GM23248 (cell line): ENCODE measurements around the gene PLEKHH1. TPM values are rescaled to one million over a fixed set of nuclear protein-coding genes. Genes with fewer than 3 reads are reported as not detected.

Experiments used
- DNase-seq: peaks from one replicate; pipeline ENCODE4 v3.0.0-alpha.2; 2015
- H2AFZ ChIP-seq: fragments of 200-600 bp; sonication (generic); 2 replicates; pipeline ENCODE4 v1.6.1; 2016; ENCODE audit warnings: antibody characterized with exemption
- H3F3A ChIP-seq: fragments of 200-600 bp; sonication (generic); 2 replicates; pipeline ENCODE4 v1.6.1; 2016; ENCODE audit warnings: mild to moderate bottlenecking, antibody characterized with exemption, mixed run types; ENCODE audit not compliant: insufficient read depth
- H3K27ac ChIP-seq: fragments of 200-600 bp; sonication (generic); 2 replicates; pipeline ENCODE4 v1.5.1; 2016; ENCODE audit warnings: mild to moderate bottlenecking
- H3K27me3 ChIP-seq: fragments of 200-600 bp; sonication (generic); replicated peaks from 2 replicates; pipeline ENCODE4 v1.6.1; 2016; ENCODE audit warnings: mild to moderate bottlenecking; ENCODE audit not compliant: insufficient read depth
- H3K36me3 ChIP-seq: fragments of 200-600 bp; sonication (generic); 2 replicates; pipeline ENCODE4 v1.6.1; 2016; ENCODE audit warnings: low read depth, mild to moderate bottlenecking
- H3K4me1 ChIP-seq: fragments of 200-600 bp; sonication (generic); 2 replicates; pipeline ENCODE4 v1.6.1; 2016; ENCODE audit warnings: mild to moderate bottlenecking; ENCODE audit not compliant: insufficient read depth
- H3K4me2 ChIP-seq: fragments of 200-600 bp; sonication (generic); one replicate; pipeline ENCODE4 v1.6.1; 2016; ENCODE audit warnings: mild to moderate bottlenecking; ENCODE audit not compliant: unreplicated experiment
- H3K4me3 ChIP-seq: fragments of 200-600 bp; sonication (generic); 2 replicates; pipeline ENCODE4 v1.5.1; 2016; ENCODE audit warnings: mild to moderate bottlenecking
- H3K79me2 ChIP-seq: fragments of 200-600 bp; sonication (generic); 2 replicates; pipeline ENCODE4 v1.6.1; 2016; ENCODE audit warnings: mild to moderate bottlenecking; ENCODE audit not compliant: insufficient read depth
- H3K9ac ChIP-seq: fragments of 200-600 bp; sonication (generic); 2 replicates; pipeline ENCODE4 v1.6.1; 2016; ENCODE audit warnings: mild to moderate bottlenecking
- H3K9me2 ChIP-seq: fragments of 200-600 bp; sonication (generic); 2 replicates; pipeline ENCODE4 v1.6.1; 2016; ENCODE audit warnings: mixed run types, mild to moderate bottlenecking, moderate library complexity; ENCODE audit not compliant: insufficient read depth
- H3K9me3 ChIP-seq: fragments of 200-600 bp; sonication (generic); one replicate; pipeline ENCODE4 v1.6.1; 2017; ENCODE audit warnings: low read depth
- H4K20me1 ChIP-seq: fragments of 200-600 bp; sonication (generic); 2 replicates; pipeline ENCODE4 v1.6.0; 2016; ENCODE audit not compliant: insufficient read depth
- EZH2 ChIP-seq: fragments of 200-600 bp; sonication (generic); IDR thresholded peaks from 2 replicates; pipeline ENCODE4 v1.6.1; 2018; ENCODE audit warnings: antibody characterized with exemption, mild to moderate bottlenecking; ENCODE audit not compliant: insufficient read depth, poor library complexity, severe bottlenecking
- EZH2phosphoT487 ChIP-seq: fragments of 200-600 bp; sonication (generic); IDR thresholded peaks from 2 replicates; pipeline ENCODE4 v1.6.1; 2018; ENCODE audit warnings: antibody characterized with exemption, moderate library complexity, mild to moderate bottlenecking, low read depth; ENCODE audit not compliant: insufficient read depth
- WGBS, 2 experiments: methylation state at CpG; one replicate each; pipeline ENCODE4 v1.1.6; 2015 to 2017; ENCODE audit warnings: low lambda C conversion rate in 2 of 2, low coverage in 1 of 2; ENCODE audit errors: missing lambda C conversion rate in 2 of 2; 5-methylcytosine and 5-hydroxymethylcytosine counted together
- in situ Hi-C: fragments of 300-500 bp; cut with MboI; formaldehyde crosslinking; loops from 2 replicates; pipeline ENCODE4 v1.15.0; 2020
- polyA plus RNA-seq: library from polyadenylated mRNA; unstranded; fragments of >200 nt; fragmentation: Nextera tagmentation; extraction: Ambion mirVana; gene quantifications from 2 replicates; pipeline ENCODE4 v1.2.1, GENCODE V29; 2016
- total RNA-seq: library from RNA; depleted of rRNA; stranded (reverse); fragments of >200 nt; shearing (Covaris generic); gene quantifications from 2 replicates; pipeline ENCODE4 v1.2.3, GENCODE V29; 2014

The PLEKHH1 gene
- total and polyA plus RNA-seq, 2 experiments from 2014 or later, result under 0.01 to 0.13 TPM

DNA sequence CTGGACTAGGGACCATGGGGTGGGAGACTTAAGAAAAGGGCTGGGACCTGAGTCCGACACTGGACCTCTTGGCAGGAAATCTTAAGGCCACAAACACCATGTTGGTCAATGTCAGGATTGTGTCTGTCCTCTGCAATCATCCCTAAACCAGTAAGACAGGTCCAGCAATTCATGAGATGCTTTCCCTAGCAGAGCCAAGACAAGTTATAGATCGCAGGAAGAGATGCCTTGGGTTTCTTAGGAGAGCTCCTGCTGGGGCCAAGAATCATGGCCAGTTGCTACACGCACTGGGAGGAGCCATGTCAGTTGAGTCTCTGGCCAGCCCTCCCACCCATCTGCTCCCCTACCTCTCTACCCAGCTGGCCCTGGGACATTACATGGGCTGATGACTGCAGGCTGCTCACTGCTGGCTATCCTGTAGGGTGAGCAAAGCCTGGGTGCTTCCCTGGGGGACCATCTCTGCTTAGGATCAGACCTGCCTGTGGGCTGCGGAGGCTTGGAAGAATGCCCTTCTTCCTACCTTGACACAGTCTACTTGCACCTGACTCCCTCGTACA lies 14.2 kb downstream of the PLEKHH1 start:
- no peak overlapping the region for H3K9ac ChIP-seq
- no peak overlapping the region for H2AFZ ChIP-seq
- 56 to 64% methylated on average over 5 of the region's 5 CpGs for WGBS, 2 experiments
- no peaks in the 10 kb centered on the region for H3F3A ChIP-seq
- no peaks in the 10 kb centered on the region for H3K4me1 ChIP-seq
- peaks cover 46% of the 10 kb centered on the region for H3K27me3 ChIP-seq
- H3K9me2 ChIP-seq, result no peaks in the 10 kb centered on the region
- H3K36me3 ChIP-seq, result no peaks in the 10 kb centered on the region
- DNase-seq, result no peak
- no peak overlapping the region for H3K4me2 ChIP-seq
- in situ Hi-C loops, result no loop called here
- H3K9me3 ChIP-seq, result no peaks in the 10 kb centered on the region
- H4K20me1 ChIP-seq, result no peaks in the 10 kb centered on the region
- no peak for TF ChIP-seq EZH2
- no peak for TF ChIP-seq EZH2phosphoT487
- H3K27ac ChIP-seq, result no peak overlapping the region
- H3K4me3 ChIP-seq, result no peak overlapping the region
- H3K79me2 ChIP-seq, result no peaks in the 10 kb centered on the region

- Histone ChIP-seq H3K36me3 (no peaks in the 10 kb centered on the region), H3K79me2 (no peaks in the 10 kb centered on the region), H3K9me2 (no peaks in the 10 kb centered on the region), H3K27ac (no peak overlapping the region), H2AFZ (no peak overlapping the region), H3K4me2 (no peak overlapping the region), H3K4me1 (no peaks in the 10 kb centered on the region), H3F3A (no peaks in the 10 kb centered on the region), H3K9me3 (no peaks in the 10 kb centered on the region), H3K9ac (no peak overlapping the region), H4K20me1 (no peaks in the 10 kb centered on the region), H3K4me3 (no peak overlapping the region), H3K27me3 (peaks cover 24% of the 10 kb centered on the region)
- in situ Hi-C loops, result no loop called here
- DNase-seq, result no peak
- WGBS, 2 experiments, result 46 to 58% methylated on average over 4 of the region's 4 CpGs
- TF ChIP-seq EZH2phosphoT487, result no peak
- no peak for TF ChIP-seq EZH2
Measured at GRCh38 chr14:67549734-67550133, 16.6 kb downstream of the PLEKHH1 start.

- TF ChIP-seq EZH2 (no peak), EZH2phosphoT487 (no peak)
- H3K36me3 ChIP-seq, result no peaks in the 10 kb centered on the region
- no peak overlapping the region for H3K4me3 ChIP-seq
- no peaks in the 10 kb centered on the region for H4K20me1 ChIP-seq
- no peaks in the 10 kb centered on the region for H3F3A ChIP-seq
- in situ Hi-C loops, result no loop called here
- no peak overlapping the region for H2AFZ ChIP-seq
- H3K4me1 ChIP-seq, result no peaks in the 10 kb centered on the region
- no peak for DNase-seq
- no peaks in the 10 kb centered on the region for H3K9me2 ChIP-seq
- no peaks in the 10 kb centered on the region for H3K9me3 ChIP-seq
- H3K27ac ChIP-seq, result no peak overlapping the region
- no peaks in the 10 kb centered on the region for H3K79me2 ChIP-seq
- H3K4me2 ChIP-seq, result no peak overlapping the region
- WGBS, 2 experiments, result 62 to 69% methylated on average over 3 of the region's 3 CpGs
- H3K9ac ChIP-seq, result no peak overlapping the region
- peaks cover 19% of the 10 kb centered on the region for H3K27me3 ChIP-seq
Measured at GRCh38 chr14:67551123-67551522, 18.0 kb downstream of the PLEKHH1 start.

GRCh38 chr14:67551940-67552339 lies 18.9 kb downstream of the PLEKHH1 start:
- H3K4me3 ChIP-seq, result no peak overlapping the region
- no peak for TF ChIP-seq EZH2phosphoT487
- TF ChIP-seq EZH2, result no peak
- no peaks in the 10 kb centered on the region for H3K36me3 ChIP-seq
- no peak overlapping the region for H3K27ac ChIP-seq
- no peaks in the 10 kb centered on the region for H3K9me3 ChIP-seq
- no peak overlapping the region for H2AFZ ChIP-seq
- H3K4me2 ChIP-seq, result no peak overlapping the region
- no peaks in the 10 kb centered on the region for H4K20me1 ChIP-seq
- no peak for DNase-seq
- peaks cover 19% of the 10 kb centered on the region for H3K27me3 ChIP-seq
- no peaks in the 10 kb centered on the region for H3K79me2 ChIP-seq
- no peaks in the 10 kb centered on the region for H3F3A ChIP-seq
- WGBS, 2 experiments, result 63 to 65% methylated on average over 3 of the region's 3 CpGs
- H3K4me1 ChIP-seq, result no peaks in the 10 kb centered on the region
- in situ Hi-C loops, result no loop called here
- no peak overlapping the region for H3K9ac ChIP-seq
- no peaks in the 10 kb centered on the region for H3K9me2 ChIP-seq

DNA sequence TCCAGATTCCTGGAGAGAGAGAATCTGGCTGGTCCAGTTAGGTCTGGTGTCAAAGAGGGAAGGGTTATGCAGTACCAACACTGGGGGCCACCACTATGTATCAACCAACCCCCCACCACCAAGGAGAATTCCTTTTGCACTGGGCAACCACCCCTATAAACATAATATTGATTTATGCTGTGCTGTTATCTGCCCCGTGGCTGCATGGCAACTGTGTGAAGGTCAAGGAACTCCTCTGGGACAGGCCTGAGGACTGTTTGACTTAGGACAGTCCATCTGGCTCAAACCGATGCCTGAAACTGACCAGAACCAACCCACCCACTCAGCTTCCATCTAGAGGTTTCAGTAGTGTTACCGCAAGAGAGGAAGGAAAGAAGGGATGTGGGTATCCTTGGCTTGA lies 20.5 kb downstream of the PLEKHH1 start:
- Histone ChIP-seq H3K79me2 (no peaks in the 10 kb centered on the region), H3K9me3 (no peaks in the 10 kb centered on the region), H3K27me3 (peaks cover 13% of the 10 kb centered on the region; the same call in 1 of the 2 replicates), H3K36me3 (no peaks in the 10 kb centered on the region), H4K20me1 (no peaks in the 10 kb centered on the region), H3F3A (no peaks in the 10 kb centered on the region), H2AFZ (no peak overlapping the region), H3K9ac (no peak overlapping the region), H3K27ac (no peak overlapping the region), H3K9me2 (no peaks in the 10 kb centered on the region), H3K4me3 (no peak overlapping the region), H3K4me1 (no peaks in the 10 kb centered on the region), H3K4me2 (no peak overlapping the region)
- no peak for DNase-seq
- in situ Hi-C loops, result no loop called here
- WGBS, 2 experiments, result 58 to 68% methylated on average over 3 of the region's 3 CpGs
- no peak for TF ChIP-seq EZH2
- no peak for TF ChIP-seq EZH2phosphoT487
